ENCODE results near the gene PRDM9. TPM values are rescaled to one million over a fixed set of nuclear protein-coding genes. Genes with fewer than 3 reads are reported as not detected.
A peak's percentile ranks its signal among the peaks of the same experiment; 100 is the strongest.

Gene PRDM9
- total RNA-seq, result under 1 TPM; 0.15 to 0.18 TPM
- polyA plus RNA-seq (2013, experiment 1 of 2), result not detected
- polyA plus RNA-seq (2013, experiment 2 of 2), result not detected
- long read RNA-seq, experiment 1, result 0 reads
- long read RNA-seq, experiment 2, result 0 reads
- long read RNA-seq, experiment 3, result 0 reads
- long read RNA-seq, experiment 4, result 0 reads

- Histone ChIP-seq H3K9ac (ENCODE audit: extremely low read depth, low read length, poor library complexity, severe bottlenecking) (no peak within 1 kb of the TSS), H3K27ac (ENCODE audit: low read depth, low read length) (no peak within 1 kb of the TSS), H3K9me3 (ENCODE audit: control insufficient read depth, low read length) (no peaks in the 10 kb centered on the region), H3K27me3 (ENCODE audit: control insufficient read depth, insufficient read depth, low read length, poor library complexity, severe bottlenecking) (no peaks in the 10 kb centered on the region), H3K36me3 (ENCODE audit: control insufficient read depth, insufficient read depth, low read length) (no peaks in the 10 kb centered on the region), H3K4me1 (ENCODE audit: control insufficient read depth, insufficient read depth, low read length) (no peaks in the 10 kb centered on the region), H3K4me3 (ENCODE audit: low read length) (no peak within 1 kb of the TSS)
- H3K27me3 Mint-ChIP-seq (ENCODE audit: insufficient read depth), result peaks cover 7% of the 10 kb centered on the region
- no peaks in the 10 kb centered on the region for H3K36me3 Mint-ChIP-seq (ENCODE audit: low read depth)
- peak within 1 kb of the TSS; percentile 72 for H3K4me3 Mint-ChIP-seq
- H3K27ac Mint-ChIP-seq, result peak within 1 kb of the TSS; percentile 97
- no peak for TF ChIP-seq CTCF (conservative IDR thresholded peaks at IDR 0.05)
- H3K9me3 Mint-ChIP-seq, result peaks cover 15% of the 10 kb centered on the region
- 92 to 95% methylated on average over 5 to 27 of the region's 27 CpGs for WGBS, 2 experiments (ENCODE audit: insufficient coverage in 1 of 2, insufficient read length in 1 of 2)
- no peaks in the 10 kb centered on the region for H3K4me1 Mint-ChIP-seq
- peak; percentile 62 for DNase-seq
Measured at GRCh38 chr5:23507278-23507685, at the start of gene PRDM9. Gene PRDM9 (plus strand): TSS chr5:23507609. CDS start chr5:23509034, 1,425 bp downstream.

GRCh38 chr5:23457780-23458179, 49.6 kb upstream of the PRDM9 start:
- no peak for TF ChIP-seq CTCF (conservative IDR thresholded peaks at IDR 0.05)
- WGBS, 2 experiments (ENCODE audit: insufficient coverage in 1 of 2, insufficient read length in 1 of 2), result 86 to 87% methylated on average over 2 to 3 of the region's 3 CpGs
- no peak overlapping the region for H3K27ac Mint-ChIP-seq
- H3K36me3 Mint-ChIP-seq (ENCODE audit: low read depth), result no peaks in the 10 kb centered on the region
- H3K4me1 ChIP-seq (ENCODE audit: control insufficient read depth, insufficient read depth, low read length), result no peaks in the 10 kb centered on the region
- no peak overlapping the region for H3K4me3 ChIP-seq (ENCODE audit: low read length)
- H3K36me3 ChIP-seq (ENCODE audit: control insufficient read depth, insufficient read depth, low read length), result no peaks in the 10 kb centered on the region
- no peaks in the 10 kb centered on the region for H3K27me3 ChIP-seq (ENCODE audit: control insufficient read depth, insufficient read depth, low read length, poor library complexity, severe bottlenecking)
- H3K9ac ChIP-seq (ENCODE audit: extremely low read depth, low read length, poor library complexity, severe bottlenecking), result no peak overlapping the region
- H3K9me3 Mint-ChIP-seq, result peaks cover 15% of the 10 kb centered on the region
- H3K4me3 Mint-ChIP-seq, result no peak overlapping the region
- no peak overlapping the region for H3K27ac ChIP-seq (ENCODE audit: low read depth, low read length)
- H3K27me3 Mint-ChIP-seq (ENCODE audit: insufficient read depth), result no peaks in the 10 kb centered on the region
- DNase-seq, result no peak
- peaks cover 13% of the 10 kb centered on the region for H3K9me3 ChIP-seq (ENCODE audit: control insufficient read depth, low read length)
- no peaks in the 10 kb centered on the region for H3K4me1 Mint-ChIP-seq

GRCh38 chr5:23459214-23459613, 48.2 kb upstream of the PRDM9 start:
- Mint-ChIP-seq H3K4me1 (no peaks in the 10 kb centered on the region), H3K27me3 (ENCODE audit: insufficient read depth) (no peaks in the 10 kb centered on the region), H3K9me3 (peaks cover 14% of the 10 kb centered on the region), H3K4me3 (no peak overlapping the region), H3K27ac (no peak overlapping the region), H3K36me3 (ENCODE audit: low read depth) (no peaks in the 10 kb centered on the region)
- H3K9ac ChIP-seq (ENCODE audit: extremely low read depth, low read length, poor library complexity, severe bottlenecking), result no peak overlapping the region
- no peak overlapping the region for H3K27ac ChIP-seq (ENCODE audit: low read depth, low read length)
- no peak for DNase-seq
- 96 to 100% methylated on average over 1 to 3 of the region's 3 CpGs for WGBS, 2 experiments (ENCODE audit: insufficient coverage in 1 of 2, insufficient read length in 1 of 2)
- H3K9me3 ChIP-seq (ENCODE audit: control insufficient read depth, low read length), result peaks cover 13% of the 10 kb centered on the region
- H3K27me3 ChIP-seq (ENCODE audit: control insufficient read depth, insufficient read depth, low read length, poor library complexity, severe bottlenecking), result no peaks in the 10 kb centered on the region
- TF ChIP-seq CTCF (conservative IDR thresholded peaks at IDR 0.05), result no peak
- H3K4me1 ChIP-seq (ENCODE audit: control insufficient read depth, insufficient read depth, low read length), result no peaks in the 10 kb centered on the region
- no peaks in the 10 kb centered on the region for H3K36me3 ChIP-seq (ENCODE audit: control insufficient read depth, insufficient read depth, low read length)
- H3K4me3 ChIP-seq (ENCODE audit: low read length), result no peak overlapping the region
